ENCODE measurements around the gene PLEK2. TPM values are rescaled to one million over a fixed set of nuclear protein-coding genes. Genes with fewer than 3 reads are reported as not detected.
A peak's percentile ranks its signal among the peaks of the same experiment; 100 is the strongest.
"Not testable (repeated sequence)": the region's sequence is repeated elsewhere in the genome, so short reads cannot be mapped to it uniquely, and the experiment has no call there.

The PLEK2 gene
- total RNA-seq, 1 experiment from 2014 or later: 0.34 TPM

GRCh38 chr14:67428501-67429031 lies 16.6 kb upstream of the PLEK2 start:
- DNase-seq (ENCODE audit: low read depth): peak; percentile 39

DNA sequence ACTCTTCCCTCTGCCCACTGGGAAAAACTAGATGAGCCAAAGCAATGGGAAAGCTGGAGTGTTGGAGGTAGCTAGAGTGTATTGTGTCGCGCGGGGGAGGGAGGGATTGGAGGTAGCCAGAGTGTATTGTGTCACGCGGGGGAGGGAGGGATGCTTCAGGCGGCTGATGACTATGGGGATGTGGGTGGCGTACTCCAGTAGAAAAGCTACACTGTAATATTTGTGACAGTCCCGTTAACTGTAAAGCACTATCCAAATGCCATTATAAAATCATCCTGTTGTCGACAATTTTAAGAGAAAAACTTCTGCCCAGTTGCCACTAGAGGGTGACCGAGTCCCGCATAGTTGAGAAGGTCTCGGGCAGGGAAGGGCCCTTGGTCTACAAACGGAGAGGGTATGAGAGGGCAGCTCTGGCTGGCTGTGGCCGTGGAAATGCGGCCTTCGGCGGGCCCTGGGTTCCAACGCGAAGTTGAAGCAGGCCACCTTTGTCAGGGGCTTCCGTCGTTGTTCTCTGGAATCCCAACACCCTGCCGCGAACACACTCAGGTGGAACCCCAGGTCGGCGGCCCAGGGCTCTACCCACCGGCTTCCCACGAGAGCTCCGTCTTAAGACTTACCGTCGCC lies 15.1 kb upstream of the PLEK2 start:
- DNase-seq (ENCODE audit: low read depth): peak; percentile 69

- peak; percentile 20 for DNase-seq (ENCODE audit: low read depth)
These were observed 14.2 kb upstream of the PLEK2 start for GRCh38 chr14:67426161-67426560.

GRCh38 chr14:67425608-67426007 lies 13.6 kb upstream of the PLEK2 start:
- DNase-seq (ENCODE audit: low read depth): no peak

- no peak for DNase-seq (ENCODE audit: low read depth)
These were observed 12.6 kb upstream of the PLEK2 start for GRCh38 chr14:67424539-67424938.

GRCh38 chr14:67423424-67423823 lies 11.5 kb upstream of the PLEK2 start:
- DNase-seq (ENCODE audit: low read depth): no peak

DNA sequence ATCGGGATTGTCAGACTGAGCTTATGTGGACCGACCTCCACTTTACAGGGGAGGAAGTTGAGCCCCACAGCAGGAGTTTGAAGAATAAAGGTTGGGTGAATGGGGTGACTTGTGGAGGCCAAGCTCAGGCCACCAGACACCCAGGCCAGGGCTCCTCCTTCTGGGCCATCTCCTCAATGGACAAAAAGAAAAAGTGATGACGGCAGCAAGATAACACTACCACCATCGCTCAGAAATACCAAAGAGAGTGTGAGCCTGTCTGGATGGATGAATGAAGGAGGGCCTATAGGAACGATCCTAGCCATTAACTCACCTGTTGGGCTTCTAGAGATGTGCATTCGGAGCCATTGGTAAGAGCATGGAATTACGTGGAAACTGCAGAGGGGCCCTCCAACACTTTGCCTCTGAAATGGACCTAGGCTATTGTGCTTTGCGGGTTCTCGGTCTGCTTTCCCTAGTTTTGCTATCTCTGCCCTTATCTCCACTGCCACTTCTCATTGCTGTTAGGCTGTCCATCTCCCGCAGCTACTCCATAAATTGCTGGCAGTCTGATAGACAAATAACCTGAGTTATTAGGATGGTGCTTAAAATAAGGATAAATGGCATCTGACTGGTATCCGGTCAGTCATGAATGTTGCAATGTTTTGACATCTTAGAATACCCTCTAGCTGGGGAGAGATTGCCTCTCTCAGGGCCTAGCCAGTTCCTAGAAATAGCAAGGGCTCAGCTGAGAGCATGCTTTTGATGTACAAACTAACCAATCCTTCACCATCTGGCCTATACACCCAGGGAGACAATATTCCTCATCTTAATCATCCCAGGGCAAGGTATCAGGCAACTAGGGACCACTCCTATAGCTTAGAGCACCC lies 9.6 kb upstream of the PLEK2 start:
- DNase-seq (ENCODE audit: low read depth): no peak

- no peak for DNase-seq (ENCODE audit: low read depth)
These were observed 8.3 kb upstream of the PLEK2 start for GRCh38 chr14:67420102-67420739.

DNA sequence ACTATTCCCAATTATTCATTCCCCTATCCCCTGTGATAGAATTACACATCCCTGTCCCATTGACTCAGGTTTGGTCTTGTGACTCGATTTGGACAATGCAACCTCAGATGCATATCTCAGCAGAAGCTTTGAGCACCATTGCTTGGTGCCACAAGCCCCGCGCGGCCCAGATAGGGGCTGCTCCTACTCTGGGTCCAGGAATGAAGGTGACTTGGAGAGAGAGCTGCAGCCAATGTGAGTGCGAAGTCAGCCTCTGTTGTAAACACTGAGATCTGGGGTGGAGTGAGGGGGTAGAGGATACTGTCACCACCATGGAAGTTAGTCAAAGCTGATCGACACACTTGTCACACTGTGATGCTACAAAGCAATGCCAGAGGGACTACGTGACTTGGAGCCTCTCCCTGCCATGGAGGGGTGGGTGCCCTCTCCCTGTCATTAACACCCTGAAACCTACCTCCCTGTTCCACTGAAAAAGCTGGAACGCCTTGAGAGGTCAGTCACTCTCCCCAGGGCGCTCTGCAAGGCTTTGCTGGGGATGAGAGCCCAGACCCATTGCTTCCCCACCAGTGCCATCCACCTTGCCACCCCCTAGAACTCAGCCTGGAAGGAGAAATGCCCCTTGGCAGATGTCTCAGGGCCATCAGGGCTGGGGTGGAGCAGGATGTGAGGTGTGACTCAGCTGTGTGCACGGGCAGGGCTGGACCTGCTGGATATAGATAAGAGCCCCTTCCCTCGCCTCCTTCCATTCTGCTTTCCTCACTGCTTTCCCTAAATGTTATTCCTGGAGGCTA lies 6.6 kb upstream of the PLEK2 start:
- no peak for DNase-seq (ENCODE audit: low read depth)

- DNase-seq (ENCODE audit: low read depth): no peak
These were observed 5.7 kb upstream of the PLEK2 start for GRCh38 chr14:67417633-67418032.

DNA sequence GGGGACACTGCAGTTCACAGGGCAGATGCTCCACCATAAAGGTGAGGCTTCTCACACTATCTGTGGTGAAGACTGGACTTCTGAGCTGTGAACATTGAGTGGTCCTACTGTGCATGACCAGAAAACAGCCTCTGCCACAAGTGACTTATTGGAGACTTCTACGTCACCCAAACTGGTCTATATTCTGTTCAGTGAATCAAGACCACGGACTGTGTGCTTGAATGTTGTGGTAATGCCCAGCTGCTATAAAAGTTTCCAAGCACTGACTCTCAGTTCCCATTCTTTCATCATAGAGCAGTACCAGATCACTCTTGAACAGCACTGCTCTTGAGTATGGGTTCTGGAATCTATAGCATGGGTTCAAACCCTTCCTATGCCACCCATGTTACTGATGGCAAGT lies 4.8 kb upstream of the PLEK2 start:
- no peak for DNase-seq (ENCODE audit: low read depth)

DNA sequence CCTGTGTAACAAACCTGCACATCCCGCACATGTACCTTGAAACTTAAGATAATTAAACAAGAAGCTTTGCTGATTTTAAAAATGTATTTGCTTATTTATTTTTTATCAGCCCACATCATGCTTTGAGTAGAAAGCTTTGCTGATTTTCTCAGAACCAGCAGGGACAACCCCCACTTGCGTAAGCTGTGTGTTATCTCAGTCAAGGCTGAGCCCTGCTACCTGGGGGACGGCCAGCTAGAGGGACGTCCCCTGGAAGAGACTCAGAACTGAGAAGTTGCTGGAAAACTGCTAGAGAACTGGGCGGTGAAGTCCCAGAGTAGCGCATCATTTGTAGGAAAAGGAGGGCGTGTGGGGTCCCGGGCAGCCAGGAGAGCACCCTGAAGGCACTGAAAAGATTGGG lies 4.1 kb upstream of the PLEK2 start:
- DNase-seq (ENCODE audit: low read depth): no peak

DNA sequence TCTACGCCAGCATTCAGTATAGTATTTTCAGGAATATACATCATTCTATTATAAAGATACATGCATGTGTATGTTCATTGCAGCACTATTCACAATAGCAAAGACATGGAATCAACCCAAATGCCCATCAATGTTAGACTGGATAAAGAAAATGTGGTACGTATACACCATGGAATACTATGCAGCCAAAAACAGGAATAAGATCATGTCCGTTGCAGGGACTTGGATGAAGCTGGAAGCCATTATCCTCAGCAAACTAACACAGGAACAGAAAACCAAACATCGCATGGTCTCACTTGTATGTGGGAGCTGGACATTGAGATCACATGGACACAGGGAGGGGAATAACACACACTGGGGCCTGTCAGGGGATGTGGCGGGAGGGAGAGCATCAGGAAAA lies 3.6 kb upstream of the PLEK2 start:
- not testable (repeated sequence) for DNase-seq (ENCODE audit: low read depth)

DNA sequence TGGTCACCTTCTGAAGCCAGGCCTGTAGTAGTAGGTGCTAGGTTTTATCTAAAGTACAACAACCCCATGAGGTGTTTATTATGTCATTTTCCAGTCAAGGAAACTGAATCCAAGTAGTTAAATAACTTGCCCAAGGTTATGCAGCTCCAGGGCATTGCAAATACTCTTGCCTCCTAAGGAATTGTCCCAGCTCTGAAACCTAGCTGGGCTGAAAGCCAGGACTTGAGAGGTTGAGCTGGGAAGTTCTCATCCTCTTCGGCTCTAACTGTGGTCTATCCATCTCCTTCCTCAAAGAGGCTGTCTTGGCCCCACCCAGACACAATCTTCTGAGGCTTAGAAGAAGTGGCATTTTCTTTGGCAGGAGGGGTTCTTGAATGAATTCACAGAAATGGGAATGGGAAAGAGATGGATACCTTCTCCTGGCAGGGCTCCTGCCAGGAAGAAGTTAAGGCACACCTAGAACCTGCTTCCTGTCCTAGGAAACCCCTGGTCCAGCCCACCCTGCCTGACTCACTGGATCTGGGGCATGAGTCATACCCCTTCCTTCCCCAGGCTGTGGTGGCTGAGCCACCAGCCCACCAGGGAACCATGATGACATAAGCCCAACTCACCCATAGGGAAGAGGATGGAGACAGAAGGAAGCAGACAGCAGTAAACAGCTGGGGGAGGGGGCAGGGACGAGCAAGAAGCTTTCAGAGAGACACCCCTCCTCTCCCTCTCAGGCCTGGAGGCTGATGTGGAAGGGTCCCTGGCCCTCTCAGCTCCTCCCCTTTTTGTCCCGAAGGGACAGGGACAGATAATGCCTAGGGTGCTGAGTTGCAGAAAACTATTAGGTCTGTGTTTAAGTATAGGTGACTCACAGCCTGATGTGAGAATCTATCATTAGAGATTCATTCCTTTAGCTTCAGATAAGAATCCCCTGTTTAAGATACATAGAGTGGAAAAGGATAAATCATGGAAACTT lies 2.1 kb upstream of the PLEK2 start:
- DNase-seq (ENCODE audit: low read depth): peak; percentile 85

DNA sequence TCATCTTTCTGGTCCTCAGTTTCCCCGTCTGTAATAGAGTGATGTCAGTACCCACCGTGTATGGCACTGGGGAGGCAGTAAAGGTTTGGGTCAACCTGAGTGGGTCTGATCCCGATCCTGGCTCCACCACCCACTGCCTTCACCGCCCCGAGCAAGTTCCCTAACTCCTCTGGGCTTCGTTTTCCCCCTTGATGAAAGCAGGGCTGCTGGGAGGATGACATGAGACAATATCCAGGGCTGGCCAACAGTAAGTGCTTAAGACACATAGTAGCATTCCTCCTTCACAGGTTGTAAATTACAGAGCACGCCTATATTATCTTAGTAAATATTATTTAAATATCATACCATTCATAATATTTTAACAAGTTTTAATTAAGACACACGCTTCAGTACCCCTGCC lies 595 bp downstream of the PLEK2 start:
- DNase-seq (ENCODE audit: low read depth): no peak

DNA sequence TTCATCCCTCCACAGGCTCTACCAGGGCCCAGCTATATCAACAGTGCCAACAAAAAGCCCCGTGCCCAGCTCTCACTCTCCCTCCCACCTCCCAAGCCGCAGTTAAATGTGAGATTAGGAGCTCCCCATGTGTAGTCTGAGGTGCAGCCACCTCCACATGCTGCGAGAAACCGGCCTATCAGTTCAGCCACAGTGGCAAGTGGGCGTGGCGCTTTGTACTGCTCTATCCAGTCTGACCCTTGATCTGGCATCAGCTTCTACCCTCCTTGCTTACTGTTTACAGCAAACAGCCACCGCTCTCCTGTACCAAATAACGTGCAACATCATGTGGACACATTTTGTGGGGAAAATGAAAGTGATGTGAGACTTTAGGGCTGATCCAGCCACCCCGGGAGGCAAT lies 1.7 kb downstream of the PLEK2 start:
- DNase-seq (ENCODE audit: low read depth): no peak

DNA sequence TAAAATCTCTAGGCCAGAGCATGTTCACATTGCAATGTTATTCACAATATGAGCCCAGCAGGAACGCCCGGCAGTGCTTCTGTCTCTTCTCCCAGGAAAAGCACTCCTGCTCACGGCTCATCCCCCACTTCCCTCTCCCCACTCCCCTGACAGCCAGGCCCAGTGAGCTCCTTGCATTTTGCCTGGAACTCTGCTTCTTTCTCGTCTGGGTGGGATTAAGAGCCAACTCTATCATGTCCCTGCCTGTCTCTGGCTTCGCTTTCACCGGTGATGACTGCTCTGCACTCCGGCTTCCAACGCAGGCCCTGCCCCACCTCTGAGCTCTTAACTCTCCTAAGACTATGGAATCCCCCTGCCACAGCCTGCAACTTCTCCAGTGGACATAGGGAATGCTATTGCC lies 2.5 kb downstream of the PLEK2 start:
- no peak for DNase-seq (ENCODE audit: low read depth)

DNA sequence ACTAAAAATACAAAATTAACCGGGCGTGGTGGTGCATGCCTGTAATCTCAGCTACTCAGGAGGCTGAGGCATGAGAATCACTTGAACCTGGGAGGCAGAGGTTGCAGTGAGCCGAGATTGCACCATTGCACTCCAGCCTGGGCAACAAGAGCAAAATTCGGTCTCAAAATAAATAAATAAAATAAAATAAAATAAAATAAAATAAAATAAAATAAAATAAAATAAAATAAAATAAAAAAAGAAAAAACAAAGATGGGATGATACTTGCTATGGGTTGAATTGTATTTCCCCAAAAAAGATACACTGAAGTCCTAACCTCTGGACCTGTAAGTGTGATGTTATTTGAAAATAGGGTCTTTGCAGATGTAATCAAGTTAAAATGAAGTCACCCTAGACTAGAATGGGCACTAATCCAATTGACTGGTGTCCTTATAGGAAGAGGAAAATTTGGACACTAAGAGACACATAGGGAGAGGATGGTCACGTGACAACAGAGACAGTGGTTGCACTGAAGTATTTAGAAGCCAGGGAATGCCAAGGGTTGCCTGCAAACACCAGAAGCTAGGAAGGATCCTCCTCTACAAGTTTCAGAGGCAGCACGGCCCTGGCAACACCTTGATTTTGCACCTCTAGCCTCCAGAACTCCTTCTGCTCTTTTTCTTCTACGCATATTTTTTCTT lies 3.7 kb downstream of the PLEK2 start:
- not testable (repeated sequence) for DNase-seq (ENCODE audit: low read depth)

DNA sequence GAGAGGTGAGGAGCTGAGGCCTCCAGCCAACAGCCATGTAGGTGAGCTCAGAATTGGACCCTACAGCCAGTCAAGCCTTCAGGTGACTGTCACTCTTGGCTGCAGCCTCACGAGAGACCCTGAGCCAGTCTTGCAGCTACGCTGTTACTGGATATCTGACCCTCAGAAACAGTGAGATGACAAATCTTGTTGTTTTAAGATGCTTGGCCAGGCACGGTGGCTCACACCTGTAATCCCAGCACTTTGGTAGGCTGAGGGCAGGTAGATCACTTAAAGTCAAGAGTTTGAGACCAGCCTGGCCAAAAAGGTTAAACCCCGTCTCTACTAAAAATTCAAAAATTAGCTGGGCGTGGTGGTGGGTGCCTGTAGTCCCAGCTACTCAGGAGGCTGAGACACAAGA lies 6.2 kb downstream of the PLEK2 start:
- no peak for DNase-seq (ENCODE audit: low read depth)

DNA sequence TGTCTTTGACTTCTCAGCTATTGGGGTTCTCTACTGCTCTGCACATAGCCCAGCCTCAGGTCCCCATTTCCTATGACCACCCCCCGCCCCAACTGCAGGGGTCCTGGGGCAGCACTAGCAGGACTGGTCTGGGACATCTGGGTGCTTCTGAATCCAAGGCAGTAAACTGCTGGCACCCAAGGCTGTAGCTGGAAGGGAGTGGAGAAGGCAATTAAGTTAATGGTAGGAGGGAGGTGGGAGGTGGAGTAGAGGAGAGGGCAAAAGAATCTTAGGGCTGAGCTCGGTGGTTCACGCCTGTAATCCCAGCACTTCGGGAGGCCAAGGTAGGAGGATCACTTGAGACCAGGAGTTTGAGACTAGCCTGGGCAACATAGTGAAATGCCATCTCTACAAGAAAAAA lies 11.5 kb downstream of the PLEK2 start:
- no peak for DNase-seq (ENCODE audit: low read depth)
